BLaER1 treated with 17β-estradiol and CSF1 and Interleukin-3, amounts not matched to agents 10 nM and 100 nM (cell line): ENCODE measurements around the gene RWDD1.
A peak's percentile ranks its signal among the peaks of the same experiment; 100 is the strongest.

ENCODE experiments used
- H3K27ac ChIP-seq, 11 experiments: shearing (Covaris generic); formaldehyde crosslinking; 2 replicates each; pipeline ENCODE4 v1.8.1; 2022
- H3K27me3 ChIP-seq, 11 experiments: shearing (Covaris generic); formaldehyde crosslinking; 2 replicates each; pipeline ENCODE4 v1.8.1; 2022
- H3K36me3 ChIP-seq, 11 experiments: shearing (Covaris generic); formaldehyde crosslinking; 2 replicates each; pipeline ENCODE4 v1.8.1; 2022
- H3K4me1 ChIP-seq, 10 experiments: shearing (Covaris generic); formaldehyde crosslinking; 2 replicates each; pipeline ENCODE4 v1.8.1; 2022
- H3K4me2 ChIP-seq, 11 experiments: shearing (Covaris generic); formaldehyde crosslinking; 2 replicates each; pipeline ENCODE4 v1.8.1; 2022
- H3K4me3 ChIP-seq, 10 experiments: shearing (Covaris generic); formaldehyde crosslinking; 2 replicates each; pipeline ENCODE4 v1.8.1; 2022
- H3K9ac ChIP-seq, 11 experiments: shearing (Covaris generic); formaldehyde crosslinking; 2 replicates each; pipeline ENCODE4 v1.8.1; 2022
- H3K9me3 ChIP-seq, 11 experiments: shearing (Covaris generic); formaldehyde crosslinking; replicated peaks in 1 of 11; 2 replicates each; pipeline ENCODE4 v1.8.1; 2022
- H4K20me1 ChIP-seq, 11 experiments: shearing (Covaris generic); formaldehyde crosslinking; 2 replicates each; pipeline ENCODE4 v1.8.1; 2022
- Cebpa-rat ChIP-seq, 11 experiments: shearing (Covaris generic); IDR thresholded peaks; 2 replicates each; pipeline ENCODE4 v1.8.1; 2022

Gene RWDD1, protein sequence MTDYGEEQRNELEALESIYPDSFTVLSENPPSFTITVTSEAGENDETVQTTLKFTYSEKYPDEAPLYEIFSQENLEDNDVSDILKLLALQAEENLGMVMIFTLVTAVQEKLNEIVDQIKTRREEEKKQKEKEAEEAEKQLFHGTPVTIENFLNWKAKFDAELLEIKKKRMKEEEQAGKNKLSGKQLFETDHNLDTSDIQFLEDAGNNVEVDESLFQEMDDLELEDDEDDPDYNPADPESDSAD

DNA sequence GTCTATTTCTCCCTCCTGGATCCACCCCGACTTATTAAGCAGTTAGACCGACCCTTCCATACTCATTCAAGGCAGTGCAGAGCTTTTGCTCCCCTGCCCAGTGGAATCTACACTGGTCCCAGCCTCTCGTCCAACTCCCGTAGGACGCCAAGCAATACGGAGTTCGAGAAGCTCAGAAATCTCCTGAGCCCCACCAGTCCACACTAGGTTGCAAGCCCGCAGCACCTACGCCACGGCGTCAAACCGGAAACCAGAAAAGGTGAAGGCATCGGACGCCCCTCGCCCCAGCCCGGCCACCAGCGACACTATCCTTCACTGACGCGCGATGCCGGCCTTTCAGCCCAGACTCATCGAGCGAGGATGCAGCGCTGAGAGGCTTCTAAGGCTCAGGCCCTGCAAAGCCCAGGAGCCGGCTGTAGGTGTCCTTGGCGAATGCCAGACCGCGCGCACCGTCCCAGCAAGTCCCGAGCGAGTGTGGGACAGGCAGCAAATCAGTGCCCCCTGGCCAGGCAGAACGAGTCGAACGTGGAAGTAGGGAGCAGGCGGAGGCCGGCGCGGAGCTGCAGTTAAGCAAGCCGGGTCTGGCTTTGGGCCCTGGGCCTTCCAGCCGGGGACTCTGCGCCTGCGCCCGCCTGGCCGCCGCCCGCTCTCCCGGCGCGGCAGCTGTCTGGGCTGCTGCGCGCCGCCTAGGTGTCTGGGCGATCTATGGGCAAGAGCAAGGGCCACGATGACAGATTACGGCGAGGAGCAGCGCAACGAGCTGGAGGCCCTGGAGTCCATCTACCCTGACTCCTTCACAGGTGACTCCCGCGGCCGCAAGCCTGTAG is at the start of gene RWDD1:
Gene RWDD1 (plus strand): TSS at position 649 of the 827 bp plus-strand sequence. CDS start 79 bp downstream, at position 728.
- no peak for TF ChIP-seq Cebpa-rat (IDR thresholded peaks at IDR 0.05)
- Histone ChIP-seq H3K4me2 (peak within 1 kb of the TSS; percentile 81 to 95 (median 88)), H4K20me1 (peaks cover 0 to 35% (median 9%) of the 10 kb centered on the region in 11 experiments; a peak in 8 of 22 replicates), H3K4me1 (peaks cover 28 to 53% (median 44%) of the 10 kb centered on the region in 10 experiments), H3K9me3 (peaks cover 0 to 9% (median 0%) of the 10 kb centered on the region in 11 experiments; a peak in 4 of 22 replicates), H3K4me3 (peak within 1 kb of the TSS; percentile 68 to 93 (median 90)), H3K9ac (peak within 1 kb of the TSS; percentile 88 to 98 (median 92)), H3K27ac (peak within 1 kb of the TSS; percentile 75 to 94 (median 87)), H3K36me3 (peaks cover 14 to 25% (median 21%) of the 10 kb centered on the region in 11 experiments), H3K27me3 (no peaks in the 10 kb centered on the region)

DNA sequence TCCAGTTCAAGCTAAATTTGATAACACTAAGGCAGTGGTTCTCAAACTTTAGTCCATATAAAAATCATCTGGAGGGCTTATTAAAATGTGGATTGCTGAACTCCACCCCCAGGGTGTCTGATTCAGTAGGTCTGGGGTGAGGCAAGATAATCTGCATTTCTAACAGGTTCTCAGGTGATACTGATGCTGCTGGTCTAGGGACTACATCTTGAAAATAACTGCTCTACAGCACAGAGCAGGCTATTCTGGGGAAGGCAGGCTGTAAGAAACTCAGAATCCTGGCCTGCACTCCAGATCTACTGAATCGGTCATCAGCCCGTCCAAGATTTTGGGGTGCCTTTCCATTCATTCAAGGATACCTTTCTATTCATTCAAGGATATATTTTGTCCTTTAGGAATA is 48.4 kb upstream of the RWDD1 start:
- Histone ChIP-seq H3K4me2 (no peak overlapping the region), H3K27ac (no peak overlapping the region), H3K9ac (no peak overlapping the region), H3K4me3 (no peak overlapping the region), H3K9me3 (no peaks in the 10 kb centered on the region), H3K27me3 (no peaks in the 10 kb centered on the region), H3K4me1 (peaks cover 0 to 11% (median 6%) of the 10 kb centered on the region in 10 experiments; a peak in 4 of 20 replicates), H3K36me3 (no peaks in the 10 kb centered on the region), H4K20me1 (no peaks in the 10 kb centered on the region)
- no peak for TF ChIP-seq Cebpa-rat (IDR thresholded peaks at IDR 0.05)

DNA sequence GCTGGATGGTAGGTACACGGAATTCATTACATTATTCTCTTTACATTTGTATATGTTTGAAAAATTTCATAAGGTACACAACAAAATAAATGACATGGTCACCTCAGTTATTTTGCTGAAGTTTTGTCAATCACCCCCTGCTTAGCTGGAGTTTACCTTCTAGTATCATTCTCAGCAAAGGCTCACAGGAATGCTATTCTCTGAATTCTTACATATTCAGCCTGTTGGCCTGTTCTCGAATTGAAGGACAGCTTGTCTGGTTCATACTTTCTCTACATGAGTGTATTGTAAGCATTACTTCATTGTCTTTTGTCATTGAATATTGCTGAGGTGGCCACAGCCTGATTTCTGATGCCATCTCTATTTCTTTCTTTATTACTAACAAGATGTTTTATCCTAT is 47.1 kb upstream of the RWDD1 start:
- no peak overlapping the region for H3K4me3 ChIP-seq
- no peak overlapping the region for H3K4me2 ChIP-seq
- no peaks in the 10 kb centered on the region for H3K27me3 ChIP-seq
- no peak for TF ChIP-seq Cebpa-rat (IDR thresholded peaks at IDR 0.05)
- H3K9ac ChIP-seq = no peak overlapping the region
- H3K4me1 ChIP-seq = peaks cover 0 to 15% (median 6%) of the 10 kb centered on the region in 10 experiments; a peak in 7 of 20 replicates
- no peaks in the 10 kb centered on the region for H4K20me1 ChIP-seq
- no peak overlapping the region for H3K27ac ChIP-seq
- H3K9me3 ChIP-seq = no peaks in the 10 kb centered on the region
- no peaks in the 10 kb centered on the region for H3K36me3 ChIP-seq

DNA sequence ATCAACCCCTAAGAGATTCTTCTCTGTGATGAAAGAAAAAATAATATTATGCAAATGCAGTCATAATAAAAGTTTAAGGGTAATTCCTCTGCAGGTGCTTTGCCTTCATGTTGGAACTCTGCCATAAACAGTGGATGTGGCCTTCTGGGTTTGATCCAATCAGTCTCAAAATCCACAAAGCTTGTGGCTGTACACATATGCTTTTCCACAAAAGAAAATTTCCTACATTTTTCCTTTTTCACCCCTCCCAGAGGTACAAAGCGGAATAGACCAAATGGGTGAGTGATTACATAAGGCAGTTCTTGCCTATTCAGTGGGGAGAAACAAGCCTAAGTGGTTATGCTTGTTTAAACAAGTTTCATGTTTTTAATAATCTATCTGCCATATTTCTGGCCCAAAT is 43.2 kb upstream of the RWDD1 start:
- no peak for TF ChIP-seq Cebpa-rat (IDR thresholded peaks at IDR 0.05)

DNA sequence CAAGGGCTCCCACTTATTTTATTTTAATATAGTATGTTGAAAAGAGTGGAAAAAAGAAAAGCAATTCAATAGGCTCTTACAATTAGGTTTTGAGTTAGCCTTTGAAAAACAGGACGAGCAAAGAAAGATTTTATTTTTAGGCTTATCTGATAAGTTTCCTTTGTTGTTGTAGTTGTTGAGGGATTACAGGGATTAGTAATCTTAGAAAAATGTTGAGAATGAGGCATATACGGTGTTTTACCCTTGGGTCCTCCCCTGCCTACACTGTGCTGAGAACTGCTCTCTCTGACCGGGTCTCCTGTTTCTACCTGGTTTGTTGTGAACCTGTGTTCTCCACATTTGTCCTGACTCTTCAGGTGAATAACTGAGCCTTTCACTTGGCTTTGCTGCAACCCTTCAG is 42.5 kb upstream of the RWDD1 start:
- Histone ChIP-seq H3K9ac (no peak overlapping the region), H4K20me1 (no peaks in the 10 kb centered on the region), H3K4me3 (no peak overlapping the region), H3K36me3 (no peaks in the 10 kb centered on the region), H3K4me2 (0 out of 22 replicates have a peak overlapping the region, but pooled peaks of 1 of the 11 experiments have one; percentile 77), H3K27ac (no peak overlapping the region; a peak in 1 of 22 replicates), H3K4me1 (peaks cover 0 to 52% (median 7%) of the 10 kb centered on the region in 10 experiments; a peak in 9 of 20 replicates), H3K27me3 (no peaks in the 10 kb centered on the region), H3K9me3 (no peaks in the 10 kb centered on the region)
- no peak for TF ChIP-seq Cebpa-rat (IDR thresholded peaks at IDR 0.05)

More for the DNA sequence above, 43.2 kb upstream of the RWDD1 start:
- Histone ChIP-seq H3K9me3 (no peaks in the 10 kb centered on the region), H3K9ac (no peak overlapping the region), H3K27me3 (no peaks in the 10 kb centered on the region), H3K27ac (no peak overlapping the region), H3K4me3 (no peak overlapping the region), H3K4me1 (peaks cover 0 to 49% (median 7%) of the 10 kb centered on the region in 10 experiments; a peak in 9 of 20 replicates), H3K36me3 (no peaks in the 10 kb centered on the region), H3K4me2 (no peak overlapping the region), H4K20me1 (no peaks in the 10 kb centered on the region)

DNA sequence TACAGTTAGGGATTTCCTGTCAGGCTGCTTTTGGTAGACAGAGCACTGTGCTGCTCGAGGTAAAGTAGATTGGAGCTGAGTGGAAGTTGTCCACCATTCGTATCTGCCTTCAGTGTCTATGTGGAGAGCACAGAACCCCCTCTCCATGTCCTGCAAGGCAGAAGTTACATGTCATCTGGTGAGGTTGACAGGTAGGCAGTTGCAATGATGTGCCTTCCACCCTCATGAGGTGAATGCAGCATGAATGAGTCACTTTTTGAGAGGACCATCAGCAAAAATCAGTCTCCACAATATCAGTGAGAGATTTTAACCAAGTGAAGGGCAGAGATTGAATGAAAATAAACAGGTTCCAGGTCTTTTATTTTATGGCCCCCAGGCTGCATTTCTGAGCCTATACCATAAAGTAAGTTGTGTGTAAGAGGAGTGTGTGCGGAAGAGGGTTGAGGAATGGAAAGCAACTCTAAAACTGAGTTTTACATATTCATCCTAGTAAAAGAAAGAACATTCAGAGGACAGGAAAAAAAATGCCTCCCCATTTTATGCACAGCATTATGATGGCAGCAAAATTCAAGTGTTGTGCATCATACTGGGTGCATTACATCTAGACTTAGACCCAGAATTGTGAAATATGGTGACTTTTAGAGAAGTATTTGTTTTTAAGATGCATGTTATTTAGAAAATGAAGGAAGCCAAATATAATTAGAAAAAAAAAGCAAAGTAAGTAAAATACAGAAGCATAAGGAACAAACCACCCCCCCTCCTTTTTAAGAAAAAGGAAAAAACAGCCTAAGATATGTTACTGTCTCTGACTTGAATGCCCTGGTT is 41.6 kb upstream of the RWDD1 start:
- Histone ChIP-seq H3K9me3 (no peaks in the 10 kb centered on the region), H3K36me3 (no peaks in the 10 kb centered on the region), H3K4me2 (peak overlapping the region in 4 of 11 experiments; percentile 3 to 77 (median 65); a peak in 6 of 22 replicates), H3K4me3 (no peak overlapping the region), H3K9ac (0 out of 22 replicates have a peak overlapping the region, but pooled peaks of 1 of the 11 experiments have one; percentile 13), H3K27ac (peak overlapping the region in 4 of 11 experiments; percentile 2 to 36 (median 7); a peak in 2 of 22 replicates), H3K4me1 (peaks cover 0 to 52% (median 7%) of the 10 kb centered on the region in 10 experiments; a peak in 9 of 20 replicates), H3K27me3 (no peaks in the 10 kb centered on the region), H4K20me1 (no peaks in the 10 kb centered on the region)
- no peak for TF ChIP-seq Cebpa-rat (IDR thresholded peaks at IDR 0.05)

DNA sequence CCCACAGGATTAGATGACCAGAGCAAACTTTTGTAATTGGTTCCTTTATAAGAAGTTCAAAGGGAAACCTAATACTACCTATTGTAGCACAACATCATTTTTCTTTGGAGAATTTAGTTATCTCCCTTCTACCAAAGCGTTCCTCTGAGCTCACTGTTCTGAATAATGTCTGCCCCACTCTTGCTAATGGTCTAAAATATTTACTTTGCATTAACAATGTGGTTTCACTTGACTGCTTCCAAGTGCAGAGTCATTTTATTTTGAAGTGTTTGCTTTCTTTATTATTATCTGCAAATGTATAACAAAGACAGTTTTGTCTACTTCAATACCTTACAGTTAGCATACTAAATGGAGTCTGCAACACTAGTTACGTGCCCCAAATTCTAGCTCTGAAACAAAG is 40.9 kb upstream of the RWDD1 start:
- no peaks in the 10 kb centered on the region for H3K9me3 ChIP-seq
- TF ChIP-seq Cebpa-rat (IDR thresholded peaks at IDR 0.05) = no peak
- no peak overlapping the region for H3K4me3 ChIP-seq
- no peaks in the 10 kb centered on the region for H3K36me3 ChIP-seq
- peak overlapping the region in 4 of 11 experiments; percentile 2 to 36 (median 7); a peak in 2 of 22 replicates for H3K27ac ChIP-seq
- H3K9ac ChIP-seq = 0 out of 22 replicates have a peak overlapping the region, but pooled peaks of 1 of the 11 experiments have one; percentile 13
- H4K20me1 ChIP-seq = no peaks in the 10 kb centered on the region
- peak overlapping the region in 4 of 11 experiments; percentile 3 to 77 (median 65); a peak in 6 of 22 replicates for H3K4me2 ChIP-seq
- H3K27me3 ChIP-seq = no peaks in the 10 kb centered on the region
- peaks cover 0 to 47% (median 7%) of the 10 kb centered on the region in 10 experiments; a peak in 9 of 20 replicates for H3K4me1 ChIP-seq
